ENCODE measurements around the gene LGR5.

DNA sequence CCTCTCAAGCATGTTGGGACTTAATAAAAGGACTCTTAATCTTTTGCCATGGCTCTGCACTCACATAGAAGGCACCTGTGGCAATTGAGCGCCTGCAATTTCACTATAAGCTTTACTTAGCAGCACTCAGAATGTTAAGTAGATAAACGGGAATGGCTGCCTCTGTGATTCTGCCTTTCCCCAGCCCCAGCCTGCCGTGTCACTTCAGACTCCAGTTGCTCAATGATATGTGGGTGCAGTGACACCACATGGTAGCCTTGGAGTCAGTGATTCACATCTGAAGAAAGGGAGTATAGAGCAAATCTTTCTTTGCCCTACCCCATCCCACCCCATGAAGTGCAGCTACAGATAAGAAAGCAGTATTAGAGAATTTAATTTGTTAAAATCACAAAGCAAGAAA is 127.9 kb downstream of the LGR5 start:
- no peak for TF ChIP-seq POLR2AphosphoS5 (IDR thresholded peaks at IDR 0.05; ENCODE audit: low read depth, low read length)
- TF ChIP-seq POLR2A (IDR thresholded peaks at IDR 0.05; ENCODE audit: low read depth, low read length): no peak
